SH-SY5Y (cell line): ENCODE data around the gene SMC6.

Source experiments
- GATA2 ChIP-seq: IDR thresholded peaks from 2 replicates; pipeline ENCODE4 v1.6.1; 2011; ENCODE audit warnings: mild to moderate bottlenecking, low read depth, low read length
- GATA3 ChIP-seq: IDR thresholded peaks from 2 replicates; pipeline ENCODE4 v1.6.1; 2011; ENCODE audit warnings: low read depth, mild to moderate bottlenecking, low read length, moderate library complexity

- TF ChIP-seq GATA2 = no peak
- no peak for TF ChIP-seq GATA3
Measured at GRCh38 chr2:17688600-17688999, 65.0 kb downstream of the SMC6 start.
